IMR-90 (cell line): Measurements from ENCODE around the gene CDS2. TPM values are rescaled to one million over a fixed set of nuclear protein-coding genes. Genes with fewer than 3 reads are reported as not detected.

Experiments
- ATAC-seq: fragments of 200-7000 bp; cut with Tn5 transposase; 2 replicates; pipeline ENCODE4 v1.9.1; 2020; ENCODE audit warnings: low read depth, mild to moderate bottlenecking, moderate library complexity
- BruUV-seq: library from RNA; stranded (reverse); fragments of 400-500 nt; replicated peaks from 2 replicates; lab custom pipeline; 2021; lab: Mats Ljungman, UMichigan
- CTCF ChIA-PET: fragments of 300-600 bp; formaldehyde crosslinking; extraction: SDS; loops from one replicate; lab custom pipeline; 2021; ENCODE audit warnings: antibody characterized with exemption; lab: Yijun Ruan, JAX
- POLR2A ChIA-PET: fragments of 300-600 bp; sonication (Branson Sonifier 250); formaldehyde crosslinking; loops from one replicate; lab custom pipeline; 2022; ENCODE audit warnings: antibody characterized with exemption; ENCODE audit not compliant: unreplicated experiment; lab: Charles Lee
- DNase-seq: peaks from one replicate; pipeline ENCODE4 v3.0.0; 2013
- H2AFZ ChIP-seq: replicated peaks from 2 replicates; pipeline ENCODE3; 2013; ENCODE audit warnings: low read length, mild to moderate bottlenecking; ENCODE audit not compliant: poor library complexity
- H2AK5ac ChIP-seq: 2 replicates; pipeline ENCODE4 v1.6.1; 2013; ENCODE audit warnings: low read depth, low read length, inconsistent platforms
- H2AK9ac ChIP-seq: replicated peaks from 2 replicates; pipeline ENCODE3; 2013; ENCODE audit warnings: mild to moderate bottlenecking, low read depth, low read length, moderate library complexity; ENCODE audit not compliant: poor library complexity
- H2BK120ac ChIP-seq: 2 replicates; pipeline ENCODE4 v1.6.1; 2013; ENCODE audit warnings: low read depth, low read length, inconsistent platforms
- H2BK15ac ChIP-seq: 3 replicates; pipeline ENCODE4 v1.6.1; 2013; ENCODE audit warnings: low read depth, low read length, inconsistent platforms
- H2BK20ac ChIP-seq: 2 replicates; pipeline ENCODE4 v1.6.1; 2013; ENCODE audit warnings: low read depth, mild to moderate bottlenecking, inconsistent platforms, low read length, moderate library complexity
- H2BK5ac ChIP-seq: 2 replicates; pipeline ENCODE4 v1.6.1; 2013; ENCODE audit warnings: mild to moderate bottlenecking, low read depth, low read length, inconsistent platforms; ENCODE audit not compliant: poor library complexity, severe bottlenecking
- H3K14ac ChIP-seq: replicated peaks from 2 replicates; pipeline ENCODE4 v1.6.1; 2013; ENCODE audit warnings: low read depth, low read length, inconsistent platforms
- H3K18ac ChIP-seq: 2 replicates; pipeline ENCODE4 v1.6.1; 2013; ENCODE audit warnings: low read depth, low read length, control low read depth
- H3K23ac ChIP-seq: 2 replicates; pipeline ENCODE4 v1.6.1; 2013; ENCODE audit warnings: low read depth, low read length, inconsistent platforms
- H3K27ac ChIP-seq: 2 replicates; pipeline ENCODE4 v1.5.1; 2013; ENCODE audit warnings: mild to moderate bottlenecking, control low read depth, low read length; ENCODE audit not compliant: insufficient read depth
- H3K27me3 ChIP-seq: 2 replicates; pipeline ENCODE4 v1.6.1; 2013; ENCODE audit warnings: low read length; ENCODE audit not compliant: control insufficient read depth, insufficient read depth
- H3K36me3 ChIP-seq: 2 replicates; pipeline ENCODE4 v1.6.1; 2013; ENCODE audit warnings: low read length, mixed read lengths; ENCODE audit not compliant: control insufficient read depth, insufficient read depth
- H3K4ac ChIP-seq: 2 replicates; pipeline ENCODE4 v1.6.1; 2013; ENCODE audit warnings: low read depth, low read length, inconsistent platforms
- H3K4me1 ChIP-seq: 2 replicates; pipeline ENCODE4 v1.6.1; 2013; ENCODE audit warnings: low read length, mixed read lengths; ENCODE audit not compliant: control insufficient read depth, insufficient read depth
- H3K4me2 ChIP-seq: 2 replicates; pipeline ENCODE4 v1.6.1; 2013; ENCODE audit warnings: low read depth, mild to moderate bottlenecking, control low read depth, low read length, moderate library complexity
- H3K4me3 ChIP-seq: 2 replicates; pipeline ENCODE4 v1.5.1; 2013; ENCODE audit warnings: low read depth, mild to moderate bottlenecking, control low read depth, low read length, moderate library complexity; ENCODE audit not compliant: insufficient read depth
- H3K56ac ChIP-seq: 2 replicates; pipeline ENCODE4 v1.6.1; 2013; ENCODE audit warnings: low read length, inconsistent platforms; ENCODE audit not compliant: insufficient read depth; ENCODE audit errors: extremely low read depth
- H3K79me1 ChIP-seq, 2 experiments: 2 replicates each; pipeline ENCODE4 v1.6.1; 2013; ENCODE audit warnings: low read length in 2 of 2, inconsistent platforms in 1 of 2, low read depth in 1 of 2
- H3K9ac ChIP-seq: 2 replicates; pipeline ENCODE4 v1.6.1; 2013; ENCODE audit warnings: low read depth, low read length, control low read depth
- H3K9me1 ChIP-seq: 2 replicates; pipeline ENCODE4 v1.6.1; 2013; ENCODE audit warnings: low read length, inconsistent platforms; ENCODE audit not compliant: insufficient read depth
- H3K9me3 ChIP-seq: 2 replicates; pipeline ENCODE4 v1.6.1; 2013; ENCODE audit warnings: low read length; ENCODE audit not compliant: control insufficient read depth, insufficient read depth
- H4K20me1 ChIP-seq: 2 replicates; pipeline ENCODE4 v1.6.1; 2013; ENCODE audit warnings: low read length, inconsistent platforms; ENCODE audit not compliant: insufficient read depth
- H4K5ac ChIP-seq: 2 replicates; pipeline ENCODE4 v1.6.1; 2013; ENCODE audit warnings: mild to moderate bottlenecking, low read depth, low read length, control low read depth
- H4K8ac ChIP-seq, 2 experiments: 2 replicates each; pipeline ENCODE4 v1.6.1; 2013; ENCODE audit warnings: low read depth in 2 of 2, low read length in 2 of 2, control low read depth in 1 of 2, inconsistent platforms in 1 of 2
- H4K91ac ChIP-seq: 2 replicates; pipeline ENCODE4 v1.6.1; 2013; ENCODE audit warnings: low read depth, low read length, inconsistent platforms; ENCODE audit not compliant: insufficient read depth
- BHLHE40 ChIP-seq: fragments of 150-350 bp; IDR thresholded peaks from 2 replicates; pipeline ENCODE4 v1.6.1; 2016; ENCODE audit warnings: mild to moderate bottlenecking, low read depth, low read length
- CEBPB ChIP-seq: IDR thresholded peaks from 2 replicates; pipeline ENCODE4 v1.6.1; 2012; ENCODE audit warnings: low read depth, low read length, improper control_type of control experiment
- CHD1 ChIP-seq: IDR thresholded peaks from 2 replicates; pipeline ENCODE4 v1.6.1; 2012; ENCODE audit warnings: low read depth, low read length, improper control_type of control experiment
- FOS ChIP-seq: fragments of 150-350 bp; IDR thresholded peaks from 2 replicates; pipeline ENCODE4 v1.6.1; 2016; ENCODE audit warnings: low read depth, low read length
- MAFK ChIP-seq: IDR thresholded peaks from 2 replicates; pipeline ENCODE4 v1.6.1; 2012; ENCODE audit warnings: low read depth, low read length, improper control_type of control experiment
- MAZ ChIP-seq: IDR thresholded peaks from 2 replicates; pipeline ENCODE4 v1.6.1; 2012; ENCODE audit warnings: low read depth, mild to moderate bottlenecking, low read length, improper control_type of control experiment, moderate library complexity, borderline replicate concordance
- MXI1 ChIP-seq: IDR thresholded peaks from 2 replicates; pipeline ENCODE4 v1.6.1; 2012; ENCODE audit warnings: low read depth, mild to moderate bottlenecking, low read length, moderate library complexity, borderline replicate concordance
- NFE2L2 ChIP-seq: fragments of 150-350 bp; IDR thresholded peaks from 2 replicates; pipeline ENCODE4 v1.6.1; 2016; ENCODE audit warnings: low read depth, mild to moderate bottlenecking, low read length
- POLR2A ChIP-seq: IDR thresholded peaks from 2 replicates; pipeline ENCODE4 v1.6.1; 2012; ENCODE audit warnings: mild to moderate bottlenecking, low read depth, low read length
- RAD21 ChIP-seq: IDR thresholded peaks from 2 replicates; pipeline ENCODE4 v1.6.1; 2012; ENCODE audit warnings: low read length, improper control_type of control experiment
- RCOR1 ChIP-seq: IDR thresholded peaks from 2 replicates; pipeline ENCODE4 v1.6.1; 2012; ENCODE audit warnings: mild to moderate bottlenecking, low read length, improper control_type of control experiment; ENCODE audit not compliant: insufficient replicate concordance
- RFX5 ChIP-seq: IDR thresholded peaks from 2 replicates; pipeline ENCODE4 v1.8.0; 2012; ENCODE audit warnings: low read depth, mild to moderate bottlenecking, low read length, moderate library complexity
- SMC3 ChIP-seq: fragments of 150-350 bp; IDR thresholded peaks from 2 replicates; pipeline ENCODE4 v1.6.1; 2016; ENCODE audit warnings: low read depth, mild to moderate bottlenecking, antibody characterized with exemption, low read length, moderate library complexity
- WGBS, 2 experiments: methylation state at CpG; one replicate each; pipeline versions ENCODE4 v1.1.5 to v1.1.7; 2013; ENCODE audit warnings: missing lambda C conversion rate in 2 of 2; ENCODE audit not compliant: insufficient read length in 1 of 2; ENCODE audit errors: extremely low coverage in 2 of 2; 5-methylcytosine and 5-hydroxymethylcytosine counted together
- dilution Hi-C: fragments of 300-500 bp; cut with HindIII; formaldehyde crosslinking; loops from one replicate; pipeline ENCODE4 v1.14.3; 2018; ENCODE audit warnings: low sequenced_read_pairs; ENCODE audit not compliant: unreplicated experiment
- in situ Hi-C: fragments of 300-500 bp; cut with MboI; formaldehyde crosslinking; loops from 3 replicates; pipeline ENCODE4 v1.14.3; 2019; ENCODE audit warnings: low sequenced_read_pairs, inconsistent platforms, mixed read lengths
- intact Hi-C: fragments of 100-400 bp; cut with micrococcal nuclease; formaldehyde crosslinking; loops from 2 replicates; pipeline ENCODE4 v1.10.0; 2022
- polyA plus RNA-seq, 3 experiments: library from polyadenylated mRNA; depleted of rRNA; stranded (reverse); fragments of >200 nt; gene quantifications; 2 replicates each; pipeline ENCODE4 v1.2.3, GENCODE V29; 2012; ENCODE audit warnings: low replicate concordance in 1 of 3
- total RNA-seq: library from RNA; depleted of rRNA; stranded (reverse); fragments of >200 nt; gene quantifications from 2 replicates; pipeline ENCODE4 v1.2.3, GENCODE V29; 2012
- TF ChIP-seq, protein P1 (sequence below): conservative IDR thresholded peaks from 2 replicates; pipeline ENCODE4 v1.5.1; 2012; ENCODE audit warnings: mild to moderate bottlenecking, low read depth, low read length, improper control_type of control experiment
- TF ChIP-seq, protein P2 (sequence below): fragments of 150-350 bp; IDR thresholded peaks from 2 replicates; pipeline ENCODE4 v1.6.1; 2016; ENCODE audit warnings: low read depth, mild to moderate bottlenecking, low read length, moderate library complexity, borderline replicate concordance
- TF ChIP-seq, protein P3 (sequence below): fragments of 150-350 bp; IDR thresholded peaks from 2 replicates; pipeline ENCODE4 v1.6.1; 2017; ENCODE audit warnings: mild to moderate bottlenecking, antibody characterized with exemption, low read length, low read depth

CDS2 gene
- total and polyA plus RNA-seq, 2 of the 4 experiments (the other 2 are of a cell fraction) = 17.0 to 47.1 TPM

DNA sequence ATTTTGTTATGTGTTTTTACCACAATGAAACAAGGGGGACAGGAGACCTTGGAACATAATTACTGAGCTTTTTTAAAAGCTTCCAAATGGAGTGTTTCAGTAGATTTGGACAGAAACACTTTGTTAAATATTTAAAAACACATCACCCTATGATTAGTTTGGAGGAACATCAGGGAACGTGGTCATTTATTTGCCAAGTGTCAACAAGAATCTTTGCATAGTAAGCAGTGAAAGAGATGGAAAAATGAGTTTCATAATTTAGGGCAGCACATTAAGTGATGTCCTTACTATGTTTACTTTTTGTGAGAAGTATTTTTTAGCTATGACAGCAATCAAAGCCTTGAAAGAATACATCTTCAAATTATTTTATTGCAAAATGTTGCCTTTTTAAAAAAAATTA lies 107.3 kb downstream of the CDS2 start:
- no peak for DNase-seq
- Histone ChIP-seq H2AK9ac (no peak overlapping the region), H4K5ac (no peak overlapping the region), H3K4ac (no peak overlapping the region), H4K91ac (no peak overlapping the region), H3K56ac (no peak overlapping the region), H3K4me2 (no peak overlapping the region), H3K79me1 (no peaks in the 10 kb centered on the region), H3K4me1 (no peaks in the 10 kb centered on the region), H2AK5ac (no peak overlapping the region), H3K14ac (no peak overlapping the region), H4K8ac (no peak overlapping the region), H3K9me3 (no peaks in the 10 kb centered on the region), H3K27ac (no peak overlapping the region), H3K18ac (no peak overlapping the region), H3K27me3 (peaks cover 2% of the 10 kb centered on the region), H4K20me1 (no peaks in the 10 kb centered on the region), H2BK5ac (no peak overlapping the region), H3K9me1 (no peaks in the 10 kb centered on the region), H3K4me3 (no peak overlapping the region), H3K36me3 (no peaks in the 10 kb centered on the region), H2AFZ (no peak overlapping the region), H3K9ac (no peak overlapping the region), H2BK15ac (no peak overlapping the region), H2BK20ac (no peak overlapping the region), H2BK120ac (no peak overlapping the region), H3K23ac (no peak overlapping the region)
- TF ChIP-seq MAFK (no peak), MXI1 (no peak), POLR2A (no peak), CHD1 (no peak), RAD21 (no peak), SMC3 (no peak), RCOR1 (no peak), NFE2L2 (no peak), CEBPB (no peak), BHLHE40 (no peak), MAZ (no peak), RFX5 (no peak), FOS (no peak)
- TF ChIP-seq, protein P1, sequence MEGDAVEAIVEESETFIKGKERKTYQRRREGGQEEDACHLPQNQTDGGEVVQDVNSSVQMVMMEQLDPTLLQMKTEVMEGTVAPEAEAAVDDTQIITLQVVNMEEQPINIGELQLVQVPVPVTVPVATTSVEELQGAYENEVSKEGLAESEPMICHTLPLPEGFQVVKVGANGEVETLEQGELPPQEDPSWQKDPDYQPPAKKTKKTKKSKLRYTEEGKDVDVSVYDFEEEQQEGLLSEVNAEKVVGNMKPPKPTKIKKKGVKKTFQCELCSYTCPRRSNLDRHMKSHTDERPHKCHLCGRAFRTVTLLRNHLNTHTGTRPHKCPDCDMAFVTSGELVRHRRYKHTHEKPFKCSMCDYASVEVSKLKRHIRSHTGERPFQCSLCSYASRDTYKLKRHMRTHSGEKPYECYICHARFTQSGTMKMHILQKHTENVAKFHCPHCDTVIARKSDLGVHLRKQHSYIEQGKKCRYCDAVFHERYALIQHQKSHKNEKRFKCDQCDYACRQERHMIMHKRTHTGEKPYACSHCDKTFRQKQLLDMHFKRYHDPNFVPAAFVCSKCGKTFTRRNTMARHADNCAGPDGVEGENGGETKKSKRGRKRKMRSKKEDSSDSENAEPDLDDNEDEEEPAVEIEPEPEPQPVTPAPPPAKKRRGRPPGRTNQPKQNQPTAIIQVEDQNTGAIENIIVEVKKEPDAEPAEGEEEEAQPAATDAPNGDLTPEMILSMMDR = no peak
- TF ChIP-seq, protein P2, sequence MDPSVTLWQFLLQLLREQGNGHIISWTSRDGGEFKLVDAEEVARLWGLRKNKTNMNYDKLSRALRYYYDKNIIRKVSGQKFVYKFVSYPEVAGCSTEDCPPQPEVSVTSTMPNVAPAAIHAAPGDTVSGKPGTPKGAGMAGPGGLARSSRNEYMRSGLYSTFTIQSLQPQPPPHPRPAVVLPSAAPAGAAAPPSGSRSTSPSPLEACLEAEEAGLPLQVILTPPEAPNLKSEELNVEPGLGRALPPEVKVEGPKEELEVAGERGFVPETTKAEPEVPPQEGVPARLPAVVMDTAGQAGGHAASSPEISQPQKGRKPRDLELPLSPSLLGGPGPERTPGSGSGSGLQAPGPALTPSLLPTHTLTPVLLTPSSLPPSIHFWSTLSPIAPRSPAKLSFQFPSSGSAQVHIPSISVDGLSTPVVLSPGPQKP = no peak
- TF ChIP-seq, protein P3, sequence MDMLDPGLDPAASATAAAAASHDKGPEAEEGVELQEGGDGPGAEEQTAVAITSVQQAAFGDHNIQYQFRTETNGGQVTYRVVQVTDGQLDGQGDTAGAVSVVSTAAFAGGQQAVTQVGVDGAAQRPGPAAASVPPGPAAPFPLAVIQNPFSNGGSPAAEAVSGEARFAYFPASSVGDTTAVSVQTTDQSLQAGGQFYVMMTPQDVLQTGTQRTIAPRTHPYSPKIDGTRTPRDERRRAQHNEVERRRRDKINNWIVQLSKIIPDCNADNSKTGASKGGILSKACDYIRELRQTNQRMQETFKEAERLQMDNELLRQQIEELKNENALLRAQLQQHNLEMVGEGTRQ = no peak
- dilution Hi-C loops (no loop called here), in situ Hi-C loops (no loop called here), intact Hi-C loops (no loop called here)
- ChIA-PET CTCF (interaction anchor here (1.0 kb wide), 1 partner anchor 16 kb away, joined by 3 read pairs; no protein-coding TSS in a partner anchor), POLR2A (interaction anchor here (0.6 kb wide), 1 partner anchor 26 kb away, joined by 3 read pairs; no protein-coding TSS in a partner anchor)
- no peak for ATAC-seq
- WGBS, 2 experiments = no CpG with 5 or more reads among the region's 1 CpG
- BruUV-seq = no TSS peak
